GM19397 (cell line): ENCODE measurements around the gene RNF150.

Experiments used
- ATAC-seq: cut with Tn5 transposase; IDR thresholded peaks from one replicate; pipeline ENCODE4 v1.9.1; 2021; ENCODE audit warnings: mild to moderate bottlenecking, moderate library complexity; ENCODE audit not compliant: unreplicated experiment

The RNF150 gene

DNA sequence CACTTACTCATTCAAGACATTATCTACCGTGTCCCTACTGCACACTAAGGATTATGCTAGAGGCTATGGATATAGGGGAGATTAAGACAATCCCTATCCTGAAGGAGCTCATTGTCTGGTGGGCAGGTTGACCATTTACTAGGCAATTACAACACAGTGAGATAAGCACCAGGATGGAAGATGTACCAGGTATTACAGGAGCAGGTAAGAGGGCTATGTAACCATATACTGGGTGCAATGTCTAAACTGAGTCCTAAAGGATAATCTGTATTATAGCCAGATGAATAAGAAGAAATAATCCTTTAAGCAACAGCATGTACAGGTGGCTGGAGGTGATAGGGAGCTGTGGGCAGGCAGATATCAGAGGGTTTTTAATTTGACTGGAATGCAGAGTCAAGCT lies 263.8 kb downstream of the RNF150 start:
- no peak for ATAC-seq

DNA sequence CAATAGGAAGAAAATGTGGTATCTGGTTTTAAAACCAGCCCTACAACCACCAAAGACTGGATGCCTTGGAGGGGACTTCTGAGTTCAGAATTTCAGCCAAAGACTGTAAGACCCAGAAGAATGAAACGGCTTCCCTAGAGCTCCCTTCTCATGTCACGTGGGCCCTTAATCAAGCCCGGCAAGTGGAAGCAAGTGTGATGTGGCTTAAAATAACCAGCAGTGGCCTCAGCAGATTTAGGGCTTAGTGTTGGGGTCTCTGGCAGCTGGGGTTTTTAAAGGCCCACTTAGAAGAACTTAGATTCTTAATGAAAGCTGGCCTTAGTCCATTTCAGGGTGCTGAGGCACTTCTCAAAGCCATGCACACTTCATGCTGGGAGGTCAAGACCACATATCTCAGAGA lies 265.9 kb downstream of the RNF150 start:
- ATAC-seq = no peak

DNA sequence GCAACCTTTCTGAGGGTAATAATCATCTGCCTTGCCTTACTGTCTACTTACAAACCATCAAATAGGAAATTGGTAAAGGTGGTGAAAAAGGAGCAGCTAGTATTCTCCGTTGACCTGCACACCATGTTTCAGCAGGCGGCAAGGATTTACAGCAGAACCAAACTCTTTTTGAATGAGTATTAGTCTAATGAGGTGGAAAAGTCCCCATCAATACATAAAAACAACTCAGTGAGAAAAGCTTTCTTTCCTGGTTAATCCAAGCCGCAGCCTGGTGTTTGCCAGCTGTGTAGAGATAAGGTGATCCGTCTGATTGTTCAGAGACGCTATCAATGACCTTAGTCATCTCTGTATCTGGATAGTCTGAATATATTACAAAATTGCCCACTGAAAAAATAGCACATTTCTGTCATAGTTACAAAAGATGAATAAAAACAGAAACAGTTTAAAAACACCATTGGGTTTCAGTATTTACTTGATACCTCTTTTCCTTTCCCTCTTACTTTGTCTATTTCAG lies 266.7 kb downstream of the RNF150 start:
- ATAC-seq = no peak

DNA sequence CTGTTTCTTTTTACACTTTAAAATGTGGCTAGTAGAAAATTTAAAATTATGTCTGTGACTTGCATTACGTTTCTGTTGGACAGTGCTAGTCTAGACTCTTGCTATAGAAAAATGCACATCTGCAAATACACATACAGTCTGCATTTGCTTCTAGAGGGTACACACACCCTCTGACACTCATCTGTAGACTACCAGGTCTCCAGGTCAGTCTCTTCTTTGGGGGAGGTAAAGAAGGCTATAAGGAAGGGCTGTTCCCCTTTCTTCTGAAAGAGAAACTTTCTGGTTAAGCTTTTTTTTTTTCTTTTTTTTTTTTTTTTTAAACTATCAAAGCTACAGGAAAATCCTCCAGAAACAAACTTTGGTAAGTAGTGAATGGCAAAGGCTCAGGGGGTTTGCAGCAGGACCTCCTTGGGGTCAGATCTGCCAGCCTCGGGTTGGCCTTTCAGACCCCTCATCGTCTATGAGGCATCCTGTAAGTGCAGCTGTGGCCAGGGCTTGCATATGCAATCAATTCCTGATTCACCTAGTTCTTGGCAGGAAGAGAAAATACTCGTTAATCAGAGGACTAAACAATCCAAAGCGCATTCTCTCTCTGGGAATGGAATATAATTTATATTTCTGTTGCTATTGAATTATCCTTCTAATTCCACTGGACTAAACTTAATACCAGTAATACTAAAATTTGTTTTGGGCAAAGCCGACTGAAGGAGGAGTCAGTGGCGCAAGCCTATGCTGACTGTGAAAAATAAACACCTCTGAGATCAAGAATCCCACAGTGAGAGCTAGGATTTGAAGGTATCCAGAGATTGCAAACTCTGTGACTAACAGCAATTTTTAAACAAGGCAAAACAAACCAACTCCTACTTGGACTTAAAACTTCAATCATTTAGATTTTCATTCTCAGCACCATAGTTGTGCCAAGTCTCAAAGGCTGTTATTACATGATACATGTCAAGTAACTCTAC lies 267.7 kb downstream of the RNF150 start:
- ATAC-seq = no peak

DNA sequence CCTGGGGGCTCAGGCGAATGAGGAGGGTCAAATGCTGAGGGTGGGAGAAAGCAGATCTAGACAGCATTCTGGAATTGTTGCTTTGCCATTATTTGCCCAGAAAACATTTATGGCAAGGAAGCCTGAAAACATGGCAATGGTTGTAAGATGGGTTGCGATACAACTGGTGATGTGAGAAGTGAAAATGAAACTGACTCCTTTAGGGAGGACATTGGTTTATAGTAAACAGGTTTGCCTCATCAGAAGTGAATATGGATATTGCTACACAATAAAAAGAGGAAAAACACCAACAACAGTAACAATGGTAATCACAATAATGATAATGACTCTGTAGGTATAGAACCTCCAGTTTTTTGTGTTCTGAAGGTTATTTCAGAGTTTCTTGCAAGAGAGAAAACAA lies 270.1 kb downstream of the RNF150 start:
- no peak for ATAC-seq

DNA sequence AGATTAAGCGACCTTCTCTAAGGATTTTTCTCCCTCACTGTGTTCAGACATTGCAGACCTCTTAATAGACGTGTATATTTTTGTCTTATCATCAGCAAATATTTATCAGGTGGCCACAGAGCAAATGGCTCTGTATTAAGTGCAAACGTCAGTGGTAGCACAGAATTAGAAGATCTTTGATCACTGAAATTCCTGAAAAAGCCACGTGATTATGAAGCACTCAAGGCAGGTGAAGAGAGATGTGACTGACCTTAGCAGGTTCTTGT lies 271.2 kb downstream of the RNF150 start:
- ATAC-seq = no peak

DNA sequence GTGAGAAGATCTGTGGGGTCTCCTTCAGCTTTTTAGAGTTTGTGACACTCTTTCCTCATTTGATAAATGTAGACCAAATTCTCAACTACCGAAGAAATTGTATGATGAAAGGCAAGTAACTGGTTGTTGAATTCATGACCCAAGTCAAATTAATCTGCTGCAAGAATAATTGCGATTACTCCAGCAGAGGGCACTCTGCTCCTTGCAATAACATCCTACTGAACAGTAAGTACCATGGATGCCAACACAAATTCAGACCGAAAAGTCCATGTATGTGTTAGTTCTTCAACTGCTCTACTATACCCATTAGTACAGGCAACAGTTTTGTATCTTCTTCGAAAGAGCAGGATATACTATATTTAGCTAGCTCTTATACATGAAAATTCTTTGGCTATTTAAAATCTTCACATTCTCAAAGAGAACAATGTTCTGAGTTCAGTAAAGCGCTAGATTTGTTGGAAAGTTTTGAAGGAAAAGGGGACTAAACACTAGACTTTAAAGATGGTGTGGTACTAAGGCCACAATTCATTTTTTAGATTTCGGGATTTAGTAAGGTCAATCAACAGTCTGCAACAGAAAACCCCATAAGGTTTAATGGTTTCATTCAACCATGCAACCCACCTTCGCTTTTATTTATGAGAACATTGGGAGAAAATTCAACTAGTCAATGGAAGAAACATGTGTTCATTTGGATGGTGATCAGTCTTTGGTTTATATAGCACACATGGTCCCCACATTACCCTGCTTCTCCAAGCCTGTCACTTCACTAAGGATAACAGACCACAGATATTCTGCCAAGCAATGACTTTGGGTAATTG lies 271.7 kb downstream of the RNF150 start:
- peak; percentile 67 for ATAC-seq

DNA sequence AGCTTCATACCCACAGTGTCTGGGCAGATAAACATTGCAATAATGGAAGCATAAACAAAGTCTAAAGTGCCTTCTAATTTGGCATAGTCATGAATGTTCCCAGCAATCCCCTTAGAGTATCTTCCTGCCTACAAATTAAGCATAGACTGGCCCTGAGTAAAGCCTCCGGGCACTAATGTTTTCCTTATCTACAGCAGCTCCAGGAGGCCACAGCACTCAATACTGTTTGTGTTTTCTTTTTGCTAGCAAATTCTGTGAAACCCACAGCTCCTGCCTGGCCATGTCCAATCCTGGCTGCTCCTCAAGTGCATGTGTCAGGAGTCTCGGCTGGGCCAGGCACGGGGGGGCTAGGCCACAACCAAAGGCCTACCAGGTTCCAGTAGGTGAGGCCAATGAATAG lies 274.4 kb downstream of the RNF150 start:
- ATAC-seq = no peak

DNA sequence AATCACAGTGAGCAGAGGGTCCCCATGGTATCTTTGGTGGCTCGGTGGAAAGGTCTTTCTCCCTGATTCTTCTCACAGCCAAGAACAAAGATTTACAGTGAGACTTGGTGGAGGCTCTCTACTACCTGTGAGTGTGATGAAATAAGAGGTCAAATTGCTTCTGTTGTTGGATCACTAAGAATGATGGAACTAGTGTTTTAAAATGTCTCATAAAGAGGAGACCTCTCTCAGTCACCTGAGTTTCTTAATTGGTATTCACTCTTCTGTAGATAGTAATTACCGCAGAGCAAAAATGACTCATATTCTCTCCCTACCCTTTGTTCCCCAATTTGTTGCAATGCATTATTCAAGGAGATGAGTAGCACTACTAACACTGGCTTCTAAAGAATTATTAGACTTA lies 276.2 kb downstream of the RNF150 start:
- ATAC-seq = no peak

DNA sequence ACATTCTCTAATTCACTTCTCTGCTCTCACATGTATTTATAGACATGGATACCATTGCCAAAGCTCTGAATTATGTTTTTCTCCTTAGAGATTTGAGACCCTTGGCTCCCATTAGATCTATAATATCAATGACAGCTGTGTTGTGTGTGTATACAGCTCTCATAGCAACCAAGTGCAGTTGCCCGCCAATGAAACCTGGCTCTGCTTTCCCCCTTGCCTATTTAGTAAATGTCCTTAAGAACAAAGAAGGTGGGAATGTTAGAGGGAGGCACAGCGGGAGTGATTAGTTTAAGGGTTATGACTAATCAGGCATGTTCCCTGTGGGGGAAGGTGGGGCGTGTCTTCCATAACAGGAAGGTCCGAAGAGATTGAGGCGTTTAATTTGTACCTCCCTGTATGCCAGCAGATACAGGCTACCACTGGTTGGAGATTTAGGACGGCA lies 276.6 kb downstream of the RNF150 start:
- no peak for ATAC-seq

DNA sequence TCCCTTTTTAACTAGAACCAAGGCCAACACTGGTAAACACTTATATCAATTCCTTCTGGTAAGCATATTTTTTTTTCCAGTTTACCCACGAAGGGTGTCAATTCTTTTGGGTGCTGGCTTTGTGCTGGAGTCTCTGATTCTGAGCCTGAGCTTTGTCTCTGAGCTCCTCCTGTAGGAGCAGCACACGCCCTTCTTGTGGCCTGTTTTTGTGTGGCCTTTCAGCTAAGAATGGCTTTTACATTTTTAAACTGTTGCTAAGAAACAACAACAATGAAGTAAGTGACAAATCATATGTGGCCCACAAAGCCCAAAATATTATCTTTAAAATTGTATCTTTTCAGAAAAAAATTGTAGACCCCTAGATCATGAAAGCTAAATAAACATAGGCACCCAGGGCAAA lies 279.1 kb downstream of the RNF150 start:
- ATAC-seq = no peak

DNA sequence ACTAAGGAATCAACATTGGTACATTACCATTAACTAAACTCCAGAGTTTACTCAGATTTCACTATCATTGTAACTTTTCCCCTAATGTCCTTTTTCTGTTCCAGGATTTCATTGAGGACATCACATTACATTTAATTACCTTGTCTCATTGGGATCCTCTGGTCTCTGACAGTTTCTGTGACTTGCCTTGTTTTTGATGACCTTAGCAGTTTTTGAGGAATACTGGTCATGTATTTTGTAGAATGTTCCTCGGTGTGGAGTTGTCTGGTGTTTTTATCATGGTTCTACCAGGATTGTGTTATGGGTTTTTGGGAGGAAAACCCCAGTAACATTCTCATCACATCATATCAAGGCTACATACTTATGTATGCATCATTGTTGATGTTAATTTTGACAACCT lies 281.5 kb downstream of the RNF150 start:
- no peak for ATAC-seq

DNA sequence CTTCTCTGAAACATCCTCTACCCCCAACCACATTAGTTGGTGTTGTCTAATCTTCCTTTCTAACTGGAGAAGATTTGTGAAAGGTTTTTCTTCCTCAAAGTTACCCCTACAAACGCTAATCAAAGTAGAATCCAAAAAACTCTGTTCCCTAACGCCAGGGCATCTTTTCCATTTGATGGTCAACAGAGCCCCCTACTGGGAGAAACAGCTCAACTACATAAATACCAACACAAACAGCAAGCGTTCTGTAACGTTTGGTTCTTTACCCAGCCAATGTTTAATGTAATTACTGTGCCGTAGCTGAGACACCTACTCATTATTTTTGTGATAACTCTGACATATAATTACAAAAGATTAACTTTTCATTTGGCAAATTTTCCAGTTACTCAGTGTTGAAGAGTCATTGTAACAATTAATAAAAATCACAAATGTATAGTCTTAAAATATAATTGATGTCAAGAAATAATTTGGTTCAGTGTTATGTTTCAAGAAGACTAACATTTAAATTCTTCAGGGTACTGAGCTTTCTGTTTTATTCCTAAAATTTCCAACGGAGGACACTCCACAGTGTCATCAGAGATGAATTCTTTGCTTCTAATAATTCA lies 282.1 kb downstream of the RNF150 start:
- ATAC-seq = peak; percentile 68

DNA sequence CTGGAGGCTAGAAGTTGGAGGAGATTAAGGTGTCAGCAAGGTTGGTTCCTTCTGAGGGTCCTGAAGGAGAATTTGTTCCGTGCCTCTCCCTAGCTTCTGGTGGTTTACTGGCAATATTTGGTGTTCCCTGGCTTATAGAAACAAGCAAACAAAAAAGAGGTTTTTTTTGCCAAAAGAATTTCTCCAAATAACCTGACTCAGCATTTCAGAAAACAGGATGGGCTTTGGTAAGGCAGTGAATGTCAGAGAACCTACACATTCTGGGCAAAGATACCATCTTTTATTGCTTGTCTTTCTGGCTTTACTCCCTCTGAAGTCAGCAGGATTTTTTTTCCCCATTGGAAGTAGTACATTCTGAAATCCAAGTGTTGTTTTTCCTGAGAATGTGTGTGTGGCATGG lies 283.7 kb downstream of the RNF150 start:
- no peak for ATAC-seq

DNA sequence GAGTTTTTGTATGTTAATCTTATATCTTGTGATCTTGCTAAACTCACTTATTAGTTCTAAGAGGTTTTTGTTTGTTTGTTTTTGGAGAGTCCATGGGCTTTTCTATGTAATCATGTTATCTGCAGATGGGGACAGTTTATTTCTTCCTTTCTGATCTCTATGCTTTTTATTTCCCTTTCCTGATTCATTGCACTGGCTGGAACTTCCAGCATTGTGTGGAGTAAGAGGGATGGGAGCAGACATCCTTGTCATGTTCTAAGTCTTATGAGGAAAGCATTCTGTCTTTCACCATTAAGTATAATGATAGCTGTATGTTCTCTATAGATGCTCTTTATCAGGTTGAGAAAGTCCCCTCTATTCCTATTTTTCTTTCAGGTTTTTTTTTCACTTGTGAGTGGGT lies 286.5 kb downstream of the RNF150 start:
- ATAC-seq = no peak

DNA sequence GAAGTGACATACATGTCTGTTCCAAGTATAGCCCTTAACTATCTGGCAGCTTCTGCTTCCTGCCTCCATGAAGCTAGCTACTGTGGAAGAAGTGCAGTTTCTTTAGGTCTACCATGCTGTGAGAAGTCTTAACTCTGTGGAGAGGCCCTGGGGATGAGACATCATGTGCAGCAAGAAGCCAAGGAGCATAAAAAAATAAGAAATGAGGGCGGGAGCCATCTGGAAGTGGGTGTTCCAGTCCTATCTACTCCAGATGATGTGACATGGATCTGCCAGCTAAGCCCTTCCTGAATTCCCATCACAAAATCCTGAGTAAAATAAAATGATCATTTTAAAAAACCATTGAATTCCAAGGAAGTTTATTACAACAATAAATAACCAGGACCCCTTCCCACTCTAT lies 289.2 kb downstream of the RNF150 start:
- ATAC-seq = no peak

DNA sequence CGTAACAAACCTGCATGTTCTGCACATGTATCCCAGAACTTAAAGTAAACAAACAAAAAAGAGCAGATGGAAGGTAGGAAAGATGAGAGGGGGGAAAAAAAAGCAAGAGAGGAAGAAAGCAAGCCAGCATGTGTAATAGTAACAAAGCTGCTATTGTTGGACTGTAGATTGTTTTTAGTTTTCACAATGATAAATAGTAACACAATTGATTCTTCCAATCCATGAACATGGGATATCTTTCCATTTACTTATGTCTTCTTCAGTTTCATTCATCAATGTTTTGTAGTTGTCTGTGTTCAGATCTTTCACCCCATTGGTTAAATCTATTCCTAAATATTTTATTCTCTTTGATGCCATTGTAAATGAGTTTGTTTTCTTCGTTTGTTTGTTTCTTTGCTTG lies 292.1 kb downstream of the RNF150 start:
- no peak for ATAC-seq

DNA sequence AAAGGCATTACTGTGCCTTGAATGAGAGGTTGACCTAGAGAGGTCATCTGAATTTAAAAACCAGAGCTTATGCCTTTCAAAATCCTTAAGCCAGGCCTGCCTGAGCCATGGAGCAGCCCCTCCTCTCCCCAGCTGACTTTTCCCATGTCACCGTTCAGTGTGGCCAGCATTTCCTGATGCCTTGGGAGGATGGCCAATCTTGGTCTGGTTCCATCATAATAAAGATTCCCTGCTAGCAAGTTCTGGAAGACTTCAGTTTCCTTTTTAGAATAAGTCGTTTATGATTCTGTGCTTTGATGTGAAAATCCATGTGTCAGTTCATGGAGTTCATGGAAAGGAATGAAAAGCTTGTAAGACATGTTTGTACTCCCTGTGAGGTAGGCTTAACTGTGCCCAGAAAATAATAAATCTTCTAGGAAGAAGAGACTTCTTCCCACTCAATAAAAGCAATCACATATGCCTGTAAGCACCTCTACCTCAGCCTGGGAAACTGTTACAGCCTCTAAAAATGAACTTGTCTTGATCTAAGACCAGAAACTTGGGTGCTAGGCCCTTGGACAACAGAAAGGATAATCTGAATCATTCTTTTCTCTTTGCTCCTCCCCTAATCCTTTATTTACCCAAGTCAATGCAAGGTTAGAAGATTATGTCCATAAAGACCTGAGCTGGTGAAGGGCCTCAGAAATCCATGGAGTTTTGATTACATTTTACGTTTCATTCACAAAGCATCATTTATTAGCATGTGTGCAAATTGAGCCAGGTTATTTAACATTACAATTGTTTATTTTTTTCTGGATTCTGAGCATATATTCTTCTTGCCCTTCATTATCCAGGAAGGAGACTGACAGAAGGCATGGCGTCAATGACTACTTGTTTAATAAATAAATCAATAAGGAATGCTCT lies 293.1 kb downstream of the RNF150 start:
- ATAC-seq = no peak

DNA sequence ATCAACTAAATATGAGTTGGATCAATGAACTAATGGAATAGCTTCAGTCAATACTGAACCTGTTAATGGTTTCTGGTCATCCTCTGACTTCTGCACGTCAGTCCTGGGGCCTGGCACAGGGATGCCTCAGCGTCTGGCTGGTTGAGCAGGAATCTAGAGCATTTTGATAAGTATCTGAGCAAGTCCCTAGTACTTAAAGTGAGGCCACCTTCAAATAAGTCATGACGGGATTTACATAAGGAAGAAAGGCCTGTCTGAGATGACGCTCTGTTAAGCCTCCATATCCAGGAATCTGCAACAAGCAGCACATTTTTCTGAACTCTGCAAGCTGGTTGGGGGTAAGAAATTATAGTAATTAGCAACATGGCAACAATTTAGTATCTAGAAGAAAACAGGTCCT lies 293.9 kb downstream of the RNF150 start:
- no peak for ATAC-seq

DNA sequence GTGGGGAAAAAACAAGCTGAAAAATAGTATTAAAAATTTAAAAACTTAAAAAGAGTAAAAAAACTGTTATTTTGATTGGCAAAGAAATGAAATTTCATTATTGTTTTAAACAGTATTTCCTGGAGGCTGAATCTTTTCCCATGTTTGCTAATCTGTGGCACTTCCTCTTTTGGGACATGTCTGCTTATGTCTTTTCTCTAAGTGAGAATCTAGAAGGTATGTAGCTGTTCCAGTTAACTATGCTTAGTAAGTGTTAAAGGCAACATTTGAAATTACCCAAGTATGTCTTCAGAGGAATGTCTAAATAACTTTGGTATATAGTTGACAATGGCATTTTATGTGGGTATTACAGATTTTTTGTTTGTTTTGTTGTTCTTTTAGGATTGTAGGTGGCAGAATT lies 295.5 kb downstream of the RNF150 start:
- no peak for ATAC-seq
